ENCODE data around the gene ZFP62. TPM values are rescaled to one million over a fixed set of nuclear protein-coding genes. Genes with fewer than 3 reads are reported as not detected.

The ZFP62 gene
- total RNA-seq, 1 donor from 2014 or later, result 65.4 TPM

DNA sequence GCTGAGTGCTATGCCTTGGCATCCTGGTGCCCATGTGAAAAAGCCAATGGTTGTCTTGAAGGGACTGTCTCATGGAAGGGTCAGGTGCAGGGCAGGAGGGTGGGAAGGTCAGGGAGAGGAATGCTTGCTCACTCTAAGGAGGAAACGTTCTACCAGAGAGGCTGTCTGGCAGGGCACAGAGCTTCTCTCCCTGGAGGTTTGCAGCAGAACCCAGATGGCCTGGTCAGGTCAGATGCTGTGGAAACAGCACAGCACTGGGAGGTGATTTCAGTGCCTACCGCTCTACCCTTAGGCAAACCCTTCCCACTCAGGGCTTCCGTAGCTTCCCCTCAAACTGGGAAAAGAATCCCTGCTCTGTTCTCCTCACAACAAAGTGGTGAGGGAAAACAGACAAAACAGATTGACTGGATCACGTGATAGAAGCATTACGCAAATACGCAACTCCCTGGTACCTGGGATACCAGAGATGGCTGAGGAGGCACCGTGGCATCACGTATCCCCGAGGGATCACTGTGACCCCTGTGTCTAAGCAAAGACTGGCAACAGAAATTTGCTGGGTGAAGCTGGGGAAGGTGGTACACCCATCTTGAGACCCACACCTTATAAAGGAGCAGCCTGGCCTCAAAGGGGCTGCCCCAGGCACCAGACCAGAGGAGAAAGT is 54.6 kb downstream of the ZFP62 start:
- H3K79me2 ChIP-seq (ENCODE audit: low read depth), result peaks cover 70% of the 10 kb centered on the region

DNA sequence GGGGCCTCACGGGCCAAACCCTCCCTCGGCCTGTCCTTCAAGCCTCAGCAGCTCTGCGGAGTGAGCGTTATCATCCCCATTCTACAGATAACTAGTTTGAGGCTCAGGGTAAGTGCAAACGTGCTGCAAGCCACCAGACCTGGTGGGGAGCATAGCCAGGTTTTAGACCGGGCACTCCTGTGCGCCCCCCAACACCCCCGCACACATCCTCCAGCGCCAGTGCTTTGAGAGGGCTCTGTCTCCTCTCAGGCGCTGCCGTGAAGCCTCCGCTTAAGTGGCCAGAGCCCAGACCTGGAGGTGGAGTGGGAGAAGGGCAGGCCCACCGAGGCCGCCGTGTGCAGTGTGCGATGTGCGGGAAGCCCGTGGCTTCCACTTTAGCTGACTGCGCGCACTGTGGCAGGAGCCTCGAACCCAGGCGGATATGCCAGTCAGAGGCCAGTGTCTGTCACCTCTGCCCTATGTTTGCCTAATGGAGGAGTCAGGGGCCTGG is 56.9 kb downstream of the ZFP62 start:
- DNase-seq (ENCODE audit: low spot score), result no peak
- TF ChIP-seq EZH2phosphoT487 (IDR thresholded peaks at IDR 0.05), result no peak
- peaks cover 8% of the 10 kb centered on the region for H3K36me3 Mint-ChIP-seq
- H3K27ac ChIP-seq, result no peak overlapping the region
- H3K27me3 ChIP-seq, result no peaks in the 10 kb centered on the region
- no peaks in the 10 kb centered on the region for H3K9me3 Mint-ChIP-seq
- H3K27me3 Mint-ChIP-seq (ENCODE audit: insufficient read depth, low read depth), result peaks cover 4% of the 10 kb centered on the region
- H3K4me1 Mint-ChIP-seq, result peaks cover 56% of the 10 kb centered on the region
- peak overlapping the region; percentile 75 for H3K4me3 Mint-ChIP-seq
- H3K79me2 ChIP-seq (ENCODE audit: low read depth), result peaks cover 86% of the 10 kb centered on the region
- peaks cover 33% of the 10 kb centered on the region for H3K4me1 ChIP-seq
- no peak overlapping the region for H3K4me3 ChIP-seq
- H3F3A ChIP-seq (ENCODE audit: low read depth), result peaks cover 27% of the 10 kb centered on the region
- no peaks in the 10 kb centered on the region for H3K36me3 ChIP-seq
- H3K4me2 ChIP-seq, result no peak overlapping the region
- H3K9me3 ChIP-seq (ENCODE audit: low read depth), result no peaks in the 10 kb centered on the region
- H3K9ac ChIP-seq, result no peak overlapping the region
- peaks cover 36% of the 10 kb centered on the region for H4K20me1 ChIP-seq (ENCODE audit: low read depth)
- no peak overlapping the region for H3K27ac Mint-ChIP-seq
- no peak overlapping the region for H2AFZ ChIP-seq (replicated peaks)

More for the DNA sequence above, 54.6 kb downstream of the ZFP62 start:
- Histone ChIP-seq H3F3A (ENCODE audit: low read depth) (peaks cover 44% of the 10 kb centered on the region), H4K20me1 (ENCODE audit: low read depth) (peaks cover 13% of the 10 kb centered on the region), H3K4me2 (no peak overlapping the region), H2AFZ (replicated peaks) (no peak overlapping the region), H3K4me1 (peaks cover 41% of the 10 kb centered on the region), H3K27me3 (no peaks in the 10 kb centered on the region), H3K4me3 (no peak overlapping the region), H3K27ac (no peak overlapping the region), H3K9me3 (ENCODE audit: low read depth) (no peaks in the 10 kb centered on the region), H3K36me3 (no peaks in the 10 kb centered on the region), H3K9ac (no peak overlapping the region)
- H3K27me3 Mint-ChIP-seq (ENCODE audit: insufficient read depth, low read depth), result peaks cover 6% of the 10 kb centered on the region
- no peak for DNase-seq (ENCODE audit: low spot score)
- peaks cover 2% of the 10 kb centered on the region for H3K36me3 Mint-ChIP-seq
- TF ChIP-seq EZH2phosphoT487 (IDR thresholded peaks at IDR 0.05) (no peak), EZH2 (IDR thresholded peaks at IDR 0.05) (no peak), CTCF (IDR thresholded peaks at IDR 0.05) (no peak)
- peak overlapping the region; percentile 47 for H3K27ac Mint-ChIP-seq
- peaks cover 61% of the 10 kb centered on the region for H3K4me1 Mint-ChIP-seq
- H3K4me3 Mint-ChIP-seq, result peak overlapping the region; percentile 74
- no peaks in the 10 kb centered on the region for H3K9me3 Mint-ChIP-seq

- peak; percentile 72 for DNase-seq (ENCODE audit: low spot score)
- Mint-ChIP-seq H3K27me3 (ENCODE audit: insufficient read depth, low read depth) (peaks cover 4% of the 10 kb centered on the region), H3K9me3 (no peaks in the 10 kb centered on the region), H3K36me3 (peaks cover 13% of the 10 kb centered on the region), H3K27ac (peak overlapping the region; percentile 74), H3K4me1 (peaks cover 49% of the 10 kb centered on the region), H3K4me3 (peak overlapping the region; percentile 80)
- Histone ChIP-seq H3K4me2 (peak overlapping the region; percentile 80), H3K79me2 (ENCODE audit: low read depth) (peaks cover 86% of the 10 kb centered on the region), H4K20me1 (ENCODE audit: low read depth) (peaks cover 43% of the 10 kb centered on the region), H3K4me3 (peak overlapping the region; percentile 95), H3K9ac (no peak overlapping the region), H3F3A (ENCODE audit: low read depth) (peaks cover 22% of the 10 kb centered on the region), H2AFZ (replicated peaks) (peak overlapping the region; percentile 21), H3K27me3 (no peaks in the 10 kb centered on the region), H3K36me3 (no peaks in the 10 kb centered on the region), H3K4me1 (peaks cover 26% of the 10 kb centered on the region), H3K27ac (peak overlapping the region; percentile 78), H3K9me3 (ENCODE audit: low read depth) (no peaks in the 10 kb centered on the region)
- TF ChIP-seq EZH2phosphoT487 (IDR thresholded peaks at IDR 0.05) (no peak), CTCF (IDR thresholded peaks at IDR 0.05) (no peak), EZH2 (IDR thresholded peaks at IDR 0.05) (no peak)
These were observed 57.6 kb downstream of the ZFP62 start for GRCh38 chr5:180803181-180804128.
